SU-DHL-6 (cell line): ENCODE results near the gene CLINT1.

Experiments used
- H2AFZ ChIP-seq: fragments of 200-600 bp; sonication (generic); 2 replicates; pipeline ENCODE4 v1.6.1; 2014; ENCODE audit warnings: low read depth, mild to moderate bottlenecking, moderate library complexity, mixed read lengths, antibody characterized with exemption, low read length; ENCODE audit not compliant: severe bottlenecking
- H3F3A ChIP-seq: fragments of 200-600 bp; shearing (Covaris generic); 2 replicates; pipeline ENCODE4 v1.6.0; 2016; ENCODE audit warnings: antibody characterized with exemption, mild to moderate bottlenecking; ENCODE audit not compliant: insufficient read depth
- H3K27ac ChIP-seq: fragments of 200-600 bp; sonication (generic); 2 replicates; pipeline ENCODE4 v1.5.1; 2016; ENCODE audit warnings: low read depth, mild to moderate bottlenecking, low read length, moderate library complexity, mixed read lengths
- H3K27me3 ChIP-seq: fragments of 200-600 bp; sonication (generic), shearing (Covaris generic); 2 replicates; pipeline ENCODE4 v1.6.0; 2014; ENCODE audit warnings: mild to moderate bottlenecking, low read length
- H3K36me3 ChIP-seq: fragments of 200-600 bp; sonication (generic); 2 replicates; pipeline ENCODE4 v1.6.1; 2014; ENCODE audit warnings: mild to moderate bottlenecking, low read length, mixed read lengths
- H3K4me2 ChIP-seq: fragments of 300-600, 200-600 bp; shearing (Covaris generic), sonication (generic); 2 replicates; pipeline ENCODE4 v1.6.0; 2014; ENCODE audit warnings: low read length, low read depth, mild to moderate bottlenecking; ENCODE audit not compliant: poor library complexity, severe bottlenecking
- H3K4me3 ChIP-seq: fragments of 200-600 bp; sonication (generic); 2 replicates; pipeline ENCODE4 v1.5.1; 2014; ENCODE audit warnings: antibody characterized with exemption, low read length, mild to moderate bottlenecking, mixed read lengths; ENCODE audit not compliant: insufficient read depth, poor library complexity, severe bottlenecking
- H3K79me2 ChIP-seq: fragments of 200-600 bp; sonication (generic); 2 replicates; pipeline ENCODE4 v1.6.1; 2014; ENCODE audit warnings: mild to moderate bottlenecking, low read length, moderate library complexity; ENCODE audit not compliant: insufficient read depth
- H3K9ac ChIP-seq: fragments of 200-600 bp; sonication (generic); 2 replicates; pipeline ENCODE4 v1.7.0; 2014; ENCODE audit warnings: mild to moderate bottlenecking, low read length
- H3K9me2 ChIP-seq: fragments of 200-600 bp; sonication (generic); replicated peaks from 2 replicates; pipeline ENCODE4 v1.6.1; 2014; ENCODE audit warnings: low read length; ENCODE audit not compliant: insufficient read depth
- H3K9me3 ChIP-seq: fragments of 200-600 bp; sonication (generic); 2 replicates; pipeline ENCODE4 v1.6.1; 2014; ENCODE audit warnings: low read length, mixed read lengths; ENCODE audit not compliant: insufficient read depth
- H4K20me1 ChIP-seq: fragments of 200-600 bp; sonication (generic); 2 replicates; pipeline ENCODE4 v1.6.1; 2014; ENCODE audit warnings: low read depth, mild to moderate bottlenecking, antibody characterized with exemption, low read length, moderate library complexity, mixed read lengths
- CTCF ChIP-seq: fragments of 200-600 bp; sonication (generic); IDR thresholded peaks from one replicate; pipeline ENCODE4 v1.5.1; 2017; ENCODE audit warnings: antibody characterized with exemption, mild to moderate bottlenecking, low read length, moderate library complexity; ENCODE audit not compliant: insufficient read depth, poor library complexity, severe bottlenecking
- EZH2phosphoT487 ChIP-seq: fragments of 200-600 bp; sonication (generic), shearing (Covaris generic); conservative IDR thresholded peaks from 2 replicates; pipeline ENCODE4 v1.6.1; 2018; ENCODE audit warnings: mild to moderate bottlenecking, antibody characterized with exemption, low read length, moderate library complexity, mixed read lengths

Gene CLINT1

GRCh38 chr5:157766902-157767301, 92.0 kb downstream of the CLINT1 start:
- Histone ChIP-seq H2AFZ (no peak overlapping the region), H3F3A (no peaks in the 10 kb centered on the region), H3K79me2 (no peaks in the 10 kb centered on the region), H3K36me3 (no peaks in the 10 kb centered on the region), H3K27me3 (no peaks in the 10 kb centered on the region), H3K27ac (no peak overlapping the region), H3K9me3 (no peaks in the 10 kb centered on the region), H3K9ac (no peak overlapping the region), H3K4me3 (no peak overlapping the region), H4K20me1 (no peaks in the 10 kb centered on the region), H3K4me2 (no peak overlapping the region), H3K9me2 (no peaks in the 10 kb centered on the region)
- TF ChIP-seq CTCF, result no peak
- no peak for TF ChIP-seq EZH2phosphoT487

- Histone ChIP-seq H2AFZ (no peak overlapping the region), H4K20me1 (no peaks in the 10 kb centered on the region), H3K36me3 (no peaks in the 10 kb centered on the region), H3K27me3 (no peaks in the 10 kb centered on the region), H3K79me2 (no peaks in the 10 kb centered on the region), H3K9me2 (no peaks in the 10 kb centered on the region), H3K4me2 (no peak overlapping the region), H3K27ac (no peak overlapping the region), H3K4me3 (no peak overlapping the region), H3F3A (no peaks in the 10 kb centered on the region), H3K9ac (no peak overlapping the region), H3K9me3 (no peaks in the 10 kb centered on the region)
- TF ChIP-seq EZH2phosphoT487, result no peak
- TF ChIP-seq CTCF, result no peak
These were observed 92.5 kb downstream of the CLINT1 start for GRCh38 chr5:157766442-157766841.

GRCh38 chr5:157764531-157764930, 94.4 kb downstream of the CLINT1 start:
- no peaks in the 10 kb centered on the region for H3F3A ChIP-seq
- H3K4me3 ChIP-seq, result no peak overlapping the region

More at GRCh38 chr5:157764531-157764930, 94.4 kb downstream of the CLINT1 start:
- Histone ChIP-seq H3K79me2 (no peaks in the 10 kb centered on the region), H3K27me3 (no peaks in the 10 kb centered on the region), H3K4me2 (no peak overlapping the region), H3K36me3 (no peaks in the 10 kb centered on the region), H3K9me2 (no peaks in the 10 kb centered on the region), H3K9me3 (no peaks in the 10 kb centered on the region), H2AFZ (no peak overlapping the region), H4K20me1 (no peaks in the 10 kb centered on the region), H3K27ac (no peak overlapping the region), H3K9ac (no peak overlapping the region)
- TF ChIP-seq EZH2phosphoT487 (no peak), CTCF (no peak)
